HG03060 (cell line): ENCODE measurements around the gene ARHGAP24.

Source experiments
- ATAC-seq: cut with Tn5 transposase; IDR thresholded peaks from one replicate; pipeline ENCODE4 v1.9.1; 2021; ENCODE audit warnings: low read depth, moderate number of reproducible peaks; ENCODE audit not compliant: unreplicated experiment

Gene ARHGAP24

DNA sequence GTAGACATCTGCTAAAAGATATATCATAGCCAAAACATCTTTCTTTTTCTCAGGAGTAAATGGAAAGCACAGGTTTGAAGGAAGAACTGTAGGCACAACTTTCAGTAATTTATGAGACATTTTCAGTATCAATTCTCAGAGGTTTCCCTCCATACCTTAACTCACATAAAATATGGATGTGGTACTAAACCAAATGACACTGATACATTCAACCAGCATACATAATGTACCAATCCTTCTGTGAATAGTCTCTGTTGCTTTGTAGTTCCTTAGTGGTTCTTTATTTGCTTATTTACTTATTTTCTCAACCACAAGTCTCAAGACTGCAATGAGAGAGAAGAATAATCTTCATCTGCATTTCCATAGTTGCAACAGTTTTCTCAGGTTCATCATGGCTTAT is 96.1 kb downstream of the ARHGAP24 start:
- no peak for ATAC-seq

DNA sequence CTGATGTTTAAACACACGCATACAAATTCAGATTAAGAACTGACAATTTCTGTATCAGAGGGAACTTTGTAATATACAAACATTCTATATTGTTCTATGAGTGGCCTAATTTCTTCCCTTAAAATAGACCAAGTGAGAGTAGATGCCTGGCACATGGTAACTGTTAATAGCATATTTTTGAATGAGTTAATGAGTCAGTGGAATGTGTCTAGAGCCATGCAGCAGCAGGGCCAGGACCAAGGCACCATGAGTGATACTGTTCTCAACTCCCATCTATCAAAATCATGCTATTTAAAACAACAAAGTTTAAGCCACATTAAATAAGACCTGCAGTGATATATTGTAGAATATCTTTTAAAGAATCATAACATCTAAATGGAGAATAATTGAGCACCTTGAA is 98.3 kb downstream of the ARHGAP24 start:
- ATAC-seq, result no peak

DNA sequence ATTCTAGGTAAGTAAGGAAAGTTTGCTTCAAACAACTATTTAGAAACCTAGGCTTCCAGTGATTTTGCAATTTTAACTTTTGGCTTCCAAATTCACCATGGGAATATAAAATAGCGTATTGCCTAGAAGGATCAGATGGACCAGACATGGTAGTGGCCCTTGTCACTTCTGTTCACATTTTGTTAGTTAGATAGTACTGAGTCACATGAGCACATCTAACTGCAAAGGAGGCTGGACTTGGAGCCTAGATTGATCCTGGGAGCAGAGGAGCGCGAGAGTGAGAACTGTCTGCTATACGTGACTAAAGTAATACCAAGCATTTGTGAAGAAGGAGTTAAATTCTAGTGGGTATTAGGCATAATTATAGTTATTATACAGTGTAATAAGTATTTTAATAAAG is 102.4 kb downstream of the ARHGAP24 start:
- no peak for ATAC-seq

DNA sequence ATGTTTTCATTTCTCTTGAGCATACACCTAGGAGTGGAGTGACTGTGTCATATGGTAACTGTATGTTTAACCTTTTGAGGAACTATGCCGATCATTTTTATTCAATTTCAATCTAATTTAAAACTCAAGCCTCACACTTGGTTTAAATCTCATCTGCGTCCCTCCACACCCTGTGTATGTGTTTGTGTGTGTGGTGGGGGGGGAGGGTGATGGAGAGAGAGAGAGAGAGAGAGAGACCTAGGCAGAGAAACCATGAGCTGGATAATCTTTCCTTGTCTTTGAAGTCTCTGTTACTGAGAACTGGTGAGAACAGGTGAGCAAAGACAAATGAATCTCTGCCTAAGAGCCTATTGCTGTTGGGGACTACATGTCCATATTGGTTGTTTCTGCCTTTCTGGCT is 105.0 kb downstream of the ARHGAP24 start:
- ATAC-seq, result no peak

DNA sequence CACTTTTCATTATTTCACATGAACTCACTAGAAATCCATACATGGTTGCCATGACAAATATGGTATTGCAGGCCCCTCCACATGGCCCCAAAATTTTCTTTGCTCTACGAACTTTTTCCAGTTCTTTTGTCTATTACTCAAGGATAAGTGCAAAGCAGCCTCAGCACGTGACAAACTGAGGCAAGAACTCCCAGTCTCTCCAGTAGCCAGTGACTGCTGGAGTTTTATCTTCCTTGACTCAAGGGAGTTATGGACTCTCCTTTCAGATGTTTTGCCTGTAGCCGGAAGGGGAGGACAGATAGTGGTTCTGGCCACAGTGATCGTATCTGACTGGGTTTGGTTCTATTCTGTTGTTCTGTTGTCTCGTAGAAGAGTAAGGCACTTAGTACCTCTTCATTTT is 105.5 kb downstream of the ARHGAP24 start:
- no peak for ATAC-seq

DNA sequence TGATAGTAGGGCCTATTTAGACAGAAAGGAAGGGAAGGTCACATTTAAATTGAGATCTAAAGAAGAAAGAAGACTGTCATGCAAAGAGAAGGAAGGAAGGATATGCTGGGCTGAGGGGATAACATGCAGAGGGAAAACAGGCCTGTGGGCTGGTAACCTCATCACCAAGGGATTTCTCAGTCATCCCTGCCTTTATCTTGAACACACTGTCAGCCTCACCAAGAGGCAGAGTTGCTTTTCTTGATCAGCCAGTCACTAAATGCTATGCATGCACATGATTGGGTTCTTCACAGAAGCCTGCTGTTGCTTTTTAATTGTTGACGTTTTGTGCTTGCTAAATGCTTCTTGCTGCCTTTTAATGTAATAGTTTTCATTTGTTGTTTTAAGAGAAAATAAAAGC is 113.0 kb downstream of the ARHGAP24 start:
- ATAC-seq, result no peak

DNA sequence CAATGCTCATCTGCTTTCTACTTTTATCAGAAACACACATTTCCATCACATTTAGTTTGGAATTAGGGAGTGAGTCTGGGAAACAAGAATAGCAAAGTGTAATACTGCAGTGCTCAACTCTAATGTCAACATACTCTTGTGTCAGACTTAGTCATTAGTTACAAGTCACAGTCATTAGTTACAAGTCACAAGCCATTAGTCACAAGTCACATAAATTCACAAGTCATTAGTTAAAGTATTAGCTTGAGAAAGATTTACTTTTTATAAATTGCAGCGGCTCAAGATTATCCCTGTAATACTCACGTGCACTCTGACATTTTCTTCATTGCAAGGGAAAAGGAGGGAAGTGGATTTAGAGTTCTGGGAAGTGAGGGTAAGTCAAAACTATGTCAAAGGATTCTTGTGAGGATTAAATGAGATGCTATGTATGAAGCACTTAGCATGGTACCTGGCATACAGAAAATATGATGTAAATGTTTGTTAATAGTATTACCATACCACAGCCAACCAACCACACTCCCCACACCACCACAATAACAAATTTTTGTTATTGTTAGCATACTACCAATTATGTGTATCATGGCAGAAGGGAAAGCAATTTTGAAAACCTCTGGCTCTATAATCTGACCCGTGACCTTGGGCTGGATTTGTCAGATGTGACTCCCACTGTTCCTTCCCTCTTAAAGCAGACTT is 116.6 kb downstream of the ARHGAP24 start:
- ATAC-seq, result no peak

DNA sequence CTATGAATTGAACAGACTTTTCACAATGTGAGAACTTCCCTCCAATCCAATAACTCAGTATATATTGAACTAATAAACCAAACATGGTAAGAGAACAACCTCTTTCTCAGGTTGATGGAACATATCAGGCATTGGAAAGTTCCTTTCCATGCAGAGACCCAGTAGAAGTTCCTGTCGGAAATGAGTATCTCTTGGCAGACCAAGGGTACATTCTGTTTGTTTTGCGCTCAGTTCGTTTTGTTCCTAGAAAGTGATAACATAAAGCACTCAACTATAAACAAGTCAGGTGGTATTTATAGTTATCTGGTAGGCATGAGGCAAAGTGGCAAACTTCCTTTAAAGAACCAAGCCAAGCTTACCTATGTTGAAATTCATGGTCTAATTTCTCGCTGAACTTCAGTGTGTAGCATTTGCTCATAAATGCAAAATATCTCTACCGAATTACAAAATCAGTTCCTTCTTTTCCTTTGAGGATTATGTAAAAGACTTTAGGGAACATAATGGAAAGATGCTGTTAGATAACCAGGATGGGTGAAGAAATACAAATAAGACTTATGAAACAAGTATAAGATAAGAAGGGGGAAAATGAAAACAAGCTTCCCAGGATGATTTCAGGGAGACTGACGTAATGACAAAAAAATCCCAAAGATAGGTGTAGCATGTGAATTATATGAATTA is 120.3 kb downstream of the ARHGAP24 start:
- no peak for ATAC-seq

DNA sequence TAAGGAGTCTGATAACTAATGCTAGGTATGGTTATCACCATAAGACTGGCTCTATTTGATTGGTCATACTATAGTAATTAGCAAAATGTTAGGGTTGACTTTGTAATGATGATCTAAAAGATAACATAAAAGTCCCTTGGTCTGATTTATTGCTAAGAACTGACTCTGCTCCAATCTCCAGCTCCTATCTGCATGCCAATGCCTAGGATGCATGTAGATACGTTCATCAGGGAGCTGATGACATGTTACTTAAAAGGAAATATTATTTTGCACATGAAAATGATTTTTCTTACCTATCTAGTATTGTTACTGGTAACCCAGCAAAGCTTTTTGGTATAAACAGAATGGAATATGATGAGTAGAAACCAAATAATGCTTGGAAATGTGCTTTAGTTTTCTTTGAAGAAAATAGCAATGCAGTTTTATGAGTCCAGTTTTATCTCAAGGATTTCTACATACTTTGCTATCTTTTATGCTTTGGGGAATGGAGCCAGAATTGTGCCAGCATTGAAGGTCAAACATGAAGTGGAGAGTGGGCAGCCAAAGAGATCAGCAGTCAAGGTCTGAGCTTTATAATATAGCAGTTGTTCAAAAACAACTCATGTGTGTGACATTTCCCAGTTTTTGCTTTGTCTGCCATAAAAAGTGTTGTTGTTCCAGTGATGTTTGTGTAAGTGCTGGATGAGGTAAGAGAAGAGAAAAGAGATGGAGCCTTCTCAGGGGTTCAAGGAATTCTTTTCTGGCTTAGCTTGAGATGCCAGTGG is 121.0 kb downstream of the ARHGAP24 start:
- ATAC-seq, result no peak

DNA sequence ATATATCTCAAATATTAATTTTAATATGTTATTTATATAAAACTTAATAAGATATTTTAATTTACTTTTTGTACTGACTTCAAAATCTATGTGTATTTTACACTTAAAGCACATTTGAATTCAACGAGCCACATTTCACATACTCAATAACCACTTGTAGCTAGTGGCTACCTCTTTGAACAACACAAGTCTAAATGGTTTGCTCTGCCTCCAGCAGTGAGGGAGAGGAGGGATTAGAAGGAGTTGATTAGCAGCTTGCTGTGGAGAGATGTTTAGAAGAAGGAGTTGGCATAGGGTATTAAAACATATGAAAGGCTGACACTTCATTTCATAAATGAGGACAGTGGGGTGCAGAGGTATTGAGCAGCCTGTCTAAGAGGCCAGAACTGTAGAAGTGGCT is 124.0 kb downstream of the ARHGAP24 start:
- no peak for ATAC-seq

DNA sequence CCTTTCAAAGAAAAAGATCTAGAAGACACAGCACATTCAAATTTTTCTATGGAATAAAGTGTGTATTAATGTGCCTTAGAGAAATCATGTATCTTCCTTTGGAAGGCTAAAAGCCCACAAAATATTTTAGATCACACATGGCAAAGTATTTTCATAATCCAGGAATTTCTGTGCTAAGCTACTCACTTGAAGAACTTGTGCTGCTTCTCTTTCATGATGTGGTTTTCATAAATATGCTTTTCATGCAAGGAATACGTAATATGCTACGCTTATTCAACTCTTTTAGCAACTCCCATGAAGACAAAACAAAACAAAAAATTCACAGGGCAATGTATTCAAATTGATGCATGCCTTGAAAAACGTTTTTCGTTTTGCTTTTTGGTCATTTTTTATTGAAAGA is 125.6 kb downstream of the ARHGAP24 start:
- ATAC-seq, result no peak

DNA sequence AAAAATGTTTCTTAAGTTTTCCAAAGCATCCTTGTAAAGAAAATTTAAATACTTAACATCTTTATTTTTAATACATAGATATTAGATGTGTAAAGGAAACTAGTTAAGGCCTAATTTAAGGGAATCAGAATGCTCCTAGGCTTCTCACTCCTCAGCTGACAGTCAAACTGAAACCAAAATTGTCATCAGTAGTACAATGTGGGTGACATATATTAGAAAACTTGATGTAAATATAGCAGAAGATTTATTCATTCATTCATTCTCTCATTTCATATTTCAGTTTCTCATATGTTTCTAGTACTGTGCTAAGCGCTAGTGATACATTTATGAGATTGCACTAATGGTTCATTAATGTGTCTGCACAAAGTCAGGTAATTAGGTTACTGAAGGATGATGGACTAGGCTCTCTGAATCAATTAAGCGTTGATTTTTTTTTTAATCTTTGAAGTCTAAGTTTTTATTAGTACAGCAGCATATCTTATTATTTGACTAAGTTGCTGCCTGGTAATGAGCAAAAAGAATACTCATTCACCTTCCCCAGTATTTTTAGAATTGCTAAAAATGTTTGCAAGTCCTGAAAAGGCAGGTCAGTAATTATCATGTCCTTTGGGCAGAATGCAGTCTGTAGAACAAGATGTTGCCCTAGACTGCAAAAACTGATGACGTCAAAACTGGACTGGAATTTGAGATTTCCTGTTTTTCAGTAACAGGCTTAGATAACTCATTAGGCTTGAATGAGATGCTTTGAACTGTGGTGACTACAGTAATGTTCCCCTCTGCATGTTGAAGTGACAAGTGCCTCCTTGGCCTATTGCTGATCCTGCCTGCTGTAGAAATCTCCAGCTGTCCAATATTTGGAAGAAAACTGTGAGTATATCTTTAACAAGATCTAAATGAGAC is 128.7 kb downstream of the ARHGAP24 start:
- ATAC-seq, result no peak

DNA sequence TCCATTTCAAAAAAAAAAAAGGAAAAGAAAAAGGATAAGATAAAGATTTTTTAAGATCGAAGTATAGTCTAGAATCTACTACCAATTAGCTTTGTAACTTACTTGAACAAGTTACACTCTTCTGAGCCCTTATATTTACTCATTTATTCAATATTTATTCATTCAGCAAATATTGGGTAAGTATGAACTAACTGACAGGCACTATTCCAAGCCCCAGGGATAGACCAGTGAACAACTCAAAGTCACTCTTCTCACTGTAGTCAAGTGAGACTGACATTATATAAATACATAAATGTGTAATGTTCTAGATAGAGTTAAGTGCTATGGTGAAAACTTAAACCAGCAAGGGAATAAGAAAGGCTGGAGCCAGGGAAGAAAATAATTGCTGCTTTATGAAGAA is 131.6 kb downstream of the ARHGAP24 start:
- ATAC-seq, result no peak

DNA sequence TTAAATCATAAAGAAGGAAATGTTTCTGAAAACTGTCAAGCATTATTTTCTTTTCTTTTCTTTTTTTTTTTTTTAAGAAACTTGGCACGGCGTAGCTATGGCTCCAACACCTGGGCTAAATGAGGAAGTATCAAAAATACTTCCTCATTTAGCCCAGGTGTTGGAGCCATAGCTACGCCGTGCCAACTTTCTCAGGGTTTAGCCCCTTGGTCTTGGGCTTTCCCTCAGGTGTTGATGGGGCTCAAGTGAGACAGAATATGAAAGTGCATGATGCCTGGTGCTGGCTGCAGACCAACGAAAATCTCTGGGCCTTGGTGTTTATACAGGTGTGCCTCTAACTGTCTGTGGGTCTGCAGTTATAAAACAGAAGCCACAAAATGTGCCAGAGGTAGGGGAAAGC is 132.7 kb downstream of the ARHGAP24 start:
- peak; percentile 38 for ATAC-seq

DNA sequence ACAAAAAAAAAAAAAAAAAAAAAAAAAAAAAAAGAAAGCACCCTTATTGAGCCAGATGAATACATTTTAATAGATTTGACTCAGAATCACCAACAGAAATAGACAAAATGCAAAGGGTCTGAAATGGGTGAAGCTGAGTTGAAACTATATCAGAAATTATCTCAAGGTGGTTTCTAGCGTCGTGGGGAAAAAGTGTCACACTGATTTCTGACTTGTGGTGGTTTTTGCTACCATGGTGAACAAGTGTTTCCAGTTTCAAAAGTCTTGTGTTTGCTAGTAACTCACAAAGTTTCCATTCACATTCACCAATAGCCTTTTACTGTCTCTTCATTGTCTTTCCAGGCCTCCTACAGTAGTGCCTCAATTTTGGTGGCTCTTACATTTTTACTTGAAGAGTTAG is 135.5 kb downstream of the ARHGAP24 start:
- peak; percentile 77 for ATAC-seq

DNA sequence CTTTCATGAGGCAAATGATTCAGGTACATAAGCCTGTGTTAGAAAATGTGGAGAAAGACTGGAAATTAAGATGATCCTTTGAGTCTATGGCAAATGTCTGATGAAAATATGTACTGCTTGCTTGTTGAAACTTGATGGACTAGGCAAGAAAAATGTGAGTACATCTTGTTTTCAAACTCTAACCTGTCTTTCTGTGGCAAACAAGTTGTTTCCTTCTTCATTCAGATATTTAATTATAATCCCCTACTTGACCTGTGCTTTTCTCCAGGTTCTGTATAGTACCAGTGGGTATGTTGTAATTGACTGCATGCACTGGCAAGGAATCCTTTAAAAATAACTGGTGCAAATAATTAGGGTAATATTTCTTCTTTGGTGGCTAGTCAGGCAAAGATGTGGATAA is 136.7 kb downstream of the ARHGAP24 start:
- ATAC-seq, result no peak

DNA sequence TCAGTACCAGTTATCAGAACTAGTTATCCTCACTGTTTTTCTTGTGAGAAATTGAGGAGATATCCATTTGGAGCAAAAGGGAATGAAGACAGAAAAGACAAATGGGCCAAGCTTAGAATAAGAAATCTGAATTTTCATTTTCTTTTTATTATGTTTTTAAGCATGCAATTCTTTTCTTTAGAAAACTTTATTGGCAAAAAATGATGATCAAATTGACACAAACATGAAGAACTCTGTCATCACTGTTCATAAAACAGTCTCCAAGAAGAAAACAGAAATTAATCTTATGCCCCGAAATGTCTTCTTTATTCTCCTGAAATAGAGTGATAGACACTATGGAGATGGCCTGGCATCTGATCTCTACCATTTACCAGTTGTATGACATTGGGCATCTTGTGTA is 139.0 kb downstream of the ARHGAP24 start:
- ATAC-seq, result no peak

DNA sequence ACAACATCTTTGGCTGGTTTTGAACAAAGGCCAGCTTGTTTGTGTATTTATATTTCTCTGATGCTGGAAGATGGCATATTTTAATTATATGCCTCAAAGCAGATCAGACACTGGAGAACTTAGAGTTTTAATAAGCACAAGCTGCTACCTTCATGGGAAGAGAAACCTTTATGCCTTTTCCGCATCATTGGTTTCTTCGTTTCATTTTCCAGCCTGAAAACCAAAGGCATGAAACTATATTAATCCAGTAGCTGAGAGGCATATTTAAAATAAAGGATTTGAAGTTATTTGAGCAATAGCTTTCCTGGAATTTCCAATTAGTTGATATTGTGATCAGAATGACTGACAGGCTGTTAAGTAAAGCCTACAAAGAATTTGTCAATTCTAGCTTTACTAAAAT is 141.0 kb downstream of the ARHGAP24 start:
- no peak for ATAC-seq

DNA sequence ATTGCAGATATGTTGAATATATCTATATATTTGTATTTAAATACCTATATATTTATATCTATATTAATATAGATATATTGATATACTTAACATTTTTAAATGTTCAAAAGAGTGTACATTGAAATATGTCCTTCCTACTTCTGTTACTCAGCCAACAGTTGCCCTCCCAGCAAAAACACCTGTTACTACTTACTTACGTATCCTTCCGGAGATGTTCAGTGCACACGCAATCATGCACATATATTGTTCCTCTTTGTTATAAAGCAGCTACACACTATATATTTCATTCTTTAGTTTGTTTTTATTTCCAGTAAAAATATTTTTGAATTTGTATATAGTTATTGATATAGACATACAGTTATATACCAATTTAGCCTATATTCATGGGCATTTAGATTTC is 142.3 kb downstream of the ARHGAP24 start:
- no peak for ATAC-seq

DNA sequence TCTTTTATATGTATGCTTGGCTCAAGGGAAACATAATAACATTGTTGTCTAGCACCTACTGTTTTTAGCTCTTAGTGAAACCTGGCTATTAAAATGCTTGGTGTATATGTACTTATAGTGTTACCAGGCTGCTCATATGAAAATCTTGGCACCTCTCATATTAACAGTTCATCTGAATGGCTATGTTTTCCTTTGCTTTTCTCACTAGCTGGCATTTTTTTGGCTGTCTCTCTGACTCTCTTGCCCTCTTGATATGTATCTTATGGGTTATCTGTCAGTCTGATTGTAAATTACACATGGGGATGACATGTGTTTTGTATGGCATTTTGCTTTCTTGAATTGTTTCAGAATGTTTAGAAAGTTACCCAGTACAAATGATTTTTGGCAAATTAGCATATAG is 158.0 kb downstream of the ARHGAP24 start:
- ATAC-seq, result no peak

DNA sequence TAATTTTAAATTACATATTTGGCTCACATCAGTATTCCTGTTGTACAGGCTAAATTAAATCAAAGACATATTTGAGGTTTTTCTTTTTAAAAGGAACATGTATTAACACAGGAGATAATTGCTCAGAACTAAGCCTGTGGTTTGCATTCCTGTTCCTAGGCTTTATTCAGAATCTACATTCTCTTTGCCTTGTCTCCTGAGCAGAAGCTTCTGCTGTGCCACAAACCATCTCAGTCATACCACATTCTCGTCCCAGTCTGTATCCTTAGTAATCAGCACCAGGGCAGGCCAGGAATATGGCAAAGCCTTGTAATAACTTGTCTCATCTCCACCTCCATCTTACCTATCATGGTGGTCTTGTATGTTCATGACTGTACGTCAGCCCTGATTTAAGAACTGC is 162.8 kb downstream of the ARHGAP24 start:
- ATAC-seq, result no peak
